ENCODE measurements around the gene AQP1. TPM values are rescaled to one million over a fixed set of nuclear protein-coding genes. Genes with fewer than 3 reads are reported as not detected.

Gene AQP1
- total RNA-seq, 3 donors from 2014 or later, result 43.0 to 89.6 (median 48.1) TPM

- Histone ChIP-seq H3K9me3 (no peaks in the 10 kb centered on the region), H3K4me3 (no peak overlapping the region), H3K4me1 (ENCODE audit: low read depth) (no peaks in the 10 kb centered on the region), H3K36me3 (ENCODE audit: low read depth) (no peaks in the 10 kb centered on the region)
- ATAC-seq, result no peak
- intact Hi-C loops (cut with DNase I, micrococcal nuclease), result no loop called here
- TF ChIP-seq CTCF (IDR thresholded peaks at IDR 0.05), result no peak
- DNase-seq, result no peak
Measured at GRCh38 chr7:30884881-30885280, 26.8 kb upstream of the AQP1 start.

GRCh38 chr7:30886608-30887011 is 25.0 kb upstream of the AQP1 start:
- Histone ChIP-seq H3K36me3 (ENCODE audit: low read depth) (no peaks in the 10 kb centered on the region), H3K4me3 (no peak overlapping the region), H3K4me1 (ENCODE audit: low read depth) (no peaks in the 10 kb centered on the region), H3K9me3 (no peaks in the 10 kb centered on the region)
- no peak for ATAC-seq
- intact Hi-C loops (cut with DNase I, micrococcal nuclease), result no loop called here
- DNase-seq, result no peak
- TF ChIP-seq CTCF (IDR thresholded peaks at IDR 0.05), result no peak

- Histone ChIP-seq H3K36me3 (ENCODE audit: low read depth) (no peaks in the 10 kb centered on the region), H3K9me3 (no peaks in the 10 kb centered on the region), H3K4me1 (ENCODE audit: low read depth) (no peaks in the 10 kb centered on the region), H3K4me3 (no peak overlapping the region)
- DNase-seq, result peak in 1 of 3 donors; percentile 31
- ATAC-seq, result no peak
- no peak for TF ChIP-seq CTCF (IDR thresholded peaks at IDR 0.05)
- intact Hi-C loops (cut with DNase I, micrococcal nuclease), result no loop called here
Measured at GRCh38 chr7:30887464-30887872, 24.2 kb upstream of the AQP1 start.

- DNase-seq (no peak), ATAC-seq (peak; percentile 32)
- Histone ChIP-seq H3K4me3 (no peak overlapping the region), H3K9me3 (no peaks in the 10 kb centered on the region), H3K4me1 (ENCODE audit: low read depth) (peaks cover 5% of the 10 kb centered on the region), H3K36me3 (ENCODE audit: low read depth) (no peaks in the 10 kb centered on the region)
- intact Hi-C loops (cut with DNase I, micrococcal nuclease), result no loop called here
- no peak for TF ChIP-seq CTCF (IDR thresholded peaks at IDR 0.05)
Measured at GRCh38 chr7:30888747-30889146, 22.9 kb upstream of the AQP1 start.

- intact Hi-C loops (cut with DNase I, micrococcal nuclease), result no loop called here
- Histone ChIP-seq H3K36me3 (ENCODE audit: low read depth) (no peaks in the 10 kb centered on the region), H3K4me1 (ENCODE audit: low read depth) (peaks cover 5% of the 10 kb centered on the region), H3K9me3 (no peaks in the 10 kb centered on the region), H3K4me3 (no peak overlapping the region)
- ATAC-seq, result no peak
- no peak for DNase-seq
- TF ChIP-seq CTCF (IDR thresholded peaks at IDR 0.05), result no peak
Measured at GRCh38 chr7:30890226-30890625, 21.4 kb upstream of the AQP1 start.

GRCh38 chr7:30893357-30893756 is 18.3 kb upstream of the AQP1 start:
- Histone ChIP-seq H3K4me3 (no peak overlapping the region), H3K4me1 (ENCODE audit: low read depth) (peaks cover 5% of the 10 kb centered on the region), H3K36me3 (ENCODE audit: low read depth) (no peaks in the 10 kb centered on the region), H3K9me3 (no peaks in the 10 kb centered on the region)
- intact Hi-C loops (cut with DNase I, micrococcal nuclease), result no loop called here
- TF ChIP-seq CTCF (IDR thresholded peaks at IDR 0.05), result no peak
- ATAC-seq (peak; percentile 31), DNase-seq (no peak)
